K562 (cell line): ENCODE results near the gene CDT1. TPM values are rescaled to one million over a fixed set of nuclear protein-coding genes. Genes with fewer than 3 reads are reported as not detected.
A peak's percentile ranks its signal among the peaks of the same experiment; 100 is the strongest.

Experiments used
- ARID3A ChIP-seq: IDR thresholded peaks from 2 replicates; pipeline ENCODE4 v1.6.1; 2012; ENCODE audit warnings: low read depth, low read length, improper control_type of control experiment, borderline replicate concordance
- BCLAF1 ChIP-seq, 2 experiments: fragments of 450-650 bp in 1 of 2; IDR thresholded peaks; 2 replicates each; pipeline ENCODE4 v1.6.1; 2011 to 2017; ENCODE audit warnings: low read depth in 2 of 2, antibody characterized with exemption in 1 of 2, borderline replicate concordance in 1 of 2, low read length in 1 of 2, mild to moderate bottlenecking in 1 of 2, mixed read lengths in 1 of 2; ENCODE audit not compliant: control insufficient read depth in 1 of 2
- CTCFL ChIP-seq: IDR thresholded peaks from 2 replicates; pipeline ENCODE4 v1.6.1; 2011; ENCODE audit warnings: borderline replicate concordance, low read depth, mild to moderate bottlenecking, moderate library complexity, low read length; ENCODE audit not compliant: insufficient read depth, poor library complexity, severe bottlenecking
- EP300 ChIP-seq: IDR thresholded peaks from 2 replicates; pipeline ENCODE4 v1.6.1; 2012; ENCODE audit warnings: low read length, improper control_type of control experiment
- MAFF ChIP-seq: IDR thresholded peaks from 2 replicates; pipeline ENCODE4 v1.6.1; 2012; ENCODE audit warnings: low read length, improper control_type of control experiment
- MLLT1 ChIP-seq, 2 experiments: fragments of 450-650 bp; IDR thresholded peaks; 2 replicates each; pipeline ENCODE4 v1.6.1; 2016
- PHF21A ChIP-seq: fragments of 450-650 bp; IDR thresholded peaks from 2 replicates; pipeline ENCODE4 v1.6.1; 2017; ENCODE audit warnings: low read depth, borderline replicate concordance
- RNF2 ChIP-seq: sonication (generic); IDR thresholded peaks from 2 replicates; pipeline ENCODE4 v1.6.1; 2016
- SOX6 ChIP-seq: fragments of 450-650 bp; IDR thresholded peaks from 2 replicates; pipeline ENCODE4 v1.6.1; 2014; ENCODE audit warnings: mild to moderate bottlenecking
- ZKSCAN1 ChIP-seq: fragments of 150-350 bp; IDR thresholded peaks from 2 replicates; pipeline ENCODE4 v1.6.1; 2016; ENCODE audit warnings: low read depth, low read length
- ZNF143 ChIP-seq: sonication (generic); formaldehyde crosslinking; IDR thresholded peaks from 2 replicates; pipeline ENCODE4 v1.9.0; 2022; ENCODE audit warnings: mild to moderate bottlenecking, missing genetic modification reagents
- ZNF354B ChIP-seq: fragments of 250-450 bp; sonication (Bioruptor Pico); IDR thresholded peaks from 2 replicates; pipeline ENCODE4 v1.4.0; 2020
- ZNF511 ChIP-seq: sonication (generic); formaldehyde crosslinking; IDR thresholded peaks from 2 replicates; pipeline ENCODE4 v1.8.0; 2022; ENCODE audit warnings: mild to moderate bottlenecking, missing genetic modification reagents
- polyA plus RNA-seq, 8 experiments: library from polyadenylated mRNA; depleted of rRNA in 4 of 8; stranded (reverse) in 5 of 8; unstranded in 3 of 8; fragments of >200 nt; fragmentation: Nextera tagmentation in 2 of 8; fragmentation: Illumina TruSeq in 1 of 8; extraction: Ambion mirVana in 2 of 8; extraction: Trizol in 1 of 8; gene quantifications; 2 replicates each; pipeline versions ENCODE4 v1.2.1 to v1.2.3, GENCODE V29; 2011 to 2014; ENCODE audit warnings: inconsistent platforms in 1 of 8, missing spikeins in 1 of 8
- total RNA-seq, 7 experiments: library from RNA; depleted of rRNA in 6 of 7; stranded (reverse); fragments of >200 nt in 6 of 7; fragmentation: Illumina TruSeq in 2 of 7; extraction: Trizol in 2 of 7; gene quantifications; 2 replicates each; pipeline versions ENCODE4 v1.2.1 to v1.2.3, GENCODE V29; 2011 to 2021; ENCODE audit warnings: low replicate concordance in 1 of 7
- TF ChIP-seq, protein P1 (sequence below): fragments of 200-800 bp; sonication (Bioruptor generic); IDR thresholded peaks from 2 replicates; pipeline ENCODE4 v1.6.1; 2017; ENCODE audit warnings: missing genetic modification characterization, missing compliant biosample characterization
- TF ChIP-seq, protein P2 (sequence below): sonication (generic); formaldehyde crosslinking; IDR thresholded peaks from 2 replicates; pipeline ENCODE4 v1.9.0; 2022; ENCODE audit warnings: mild to moderate bottlenecking, missing genetic modification reagents

The CDT1 gene
- total and polyA plus RNA-seq, 9 of the 15 experiments (the other 6 are each of a cell fraction or from before 2014, with no cell fraction given), result 0.92 to 178 (median 14.2) TPM

- TF ChIP-seq ARID3A (no peak), ZKSCAN1 (peak; percentile 87), ZNF143 (CRISPR knock-in tag) (no peak), CTCFL (no peak), ZNF354B (CRISPR knock-in tag) (no peak), SOX6 (peak; percentile 93), PHF21A (peak; percentile 61; the same call in 1 of the 2 replicates), BCLAF1 (IDR thresholded peaks at IDR 0.05; ENCODE audit: borderline replicate concordance in 1 of 2, control insufficient read depth in 1 of 2, low read depth in 2 of 2, low read length in 1 of 2) (peak in 1 of 2 experiments; percentile 63; a peak in 1 of 4 replicates), EP300 (peak; percentile 94), MAFF (no peak), ZNF511 (CRISPR knock-in tag) (peak; percentile 51; the same call in 1 of the 2 replicates), MLLT1 (IDR thresholded peaks at IDR 0.05) (peak in 1 of 2 experiments; percentile 80; a peak in 3 of 4 replicates), RNF2 (peak; percentile 95)
- TF ChIP-seq, protein P1, sequence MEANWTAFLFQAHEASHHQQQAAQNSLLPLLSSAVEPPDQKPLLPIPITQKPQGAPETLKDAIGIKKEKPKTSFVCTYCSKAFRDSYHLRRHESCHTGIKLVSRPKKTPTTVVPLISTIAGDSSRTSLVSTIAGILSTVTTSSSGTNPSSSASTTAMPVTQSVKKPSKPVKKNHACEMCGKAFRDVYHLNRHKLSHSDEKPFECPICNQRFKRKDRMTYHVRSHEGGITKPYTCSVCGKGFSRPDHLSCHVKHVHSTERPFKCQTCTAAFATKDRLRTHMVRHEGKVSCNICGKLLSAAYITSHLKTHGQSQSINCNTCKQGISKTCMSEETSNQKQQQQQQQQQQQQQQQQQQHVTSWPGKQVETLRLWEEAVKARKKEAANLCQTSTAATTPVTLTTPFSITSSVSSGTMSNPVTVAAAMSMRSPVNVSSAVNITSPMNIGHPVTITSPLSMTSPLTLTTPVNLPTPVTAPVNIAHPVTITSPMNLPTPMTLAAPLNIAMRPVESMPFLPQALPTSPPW (CRISPR knock-in tag), result peak; percentile 93
- TF ChIP-seq, protein P2, sequence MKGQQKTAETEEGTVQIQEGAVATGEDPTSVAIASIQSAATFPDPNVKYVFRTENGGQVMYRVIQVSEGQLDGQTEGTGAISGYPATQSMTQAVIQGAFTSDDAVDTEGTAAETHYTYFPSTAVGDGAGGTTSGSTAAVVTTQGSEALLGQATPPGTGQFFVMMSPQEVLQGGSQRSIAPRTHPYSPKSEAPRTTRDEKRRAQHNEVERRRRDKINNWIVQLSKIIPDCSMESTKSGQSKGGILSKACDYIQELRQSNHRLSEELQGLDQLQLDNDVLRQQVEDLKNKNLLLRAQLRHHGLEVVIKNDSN (CRISPR knock-in tag), result peak; percentile 38; the same call in 1 of the 2 replicates
Measured at GRCh38 chr16:88773812-88774291, 29.7 kb upstream of the CDT1 start (continued).
